ENCODE data around the gene NLRP1.

DNA sequence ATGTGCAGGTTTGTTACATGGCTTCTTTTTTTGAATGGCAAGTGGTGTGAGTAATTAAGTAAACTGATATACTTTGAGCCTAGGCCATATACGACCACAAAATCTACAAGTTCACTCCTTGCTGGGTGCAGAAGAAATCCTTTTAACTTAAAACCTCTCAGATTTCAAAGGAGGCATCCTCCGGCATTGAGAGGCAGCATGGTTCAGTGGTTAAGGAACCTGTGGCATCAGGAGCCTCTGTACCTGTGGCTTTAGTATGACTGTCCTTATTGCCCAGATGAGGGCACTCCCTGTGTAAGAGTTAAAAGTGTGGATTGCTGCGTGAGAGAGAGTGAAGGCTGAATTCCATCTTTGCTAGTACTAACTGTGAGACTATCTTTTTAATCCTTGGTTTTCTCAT, 3.3 kb downstream of the NLRP1 start:
- TF ChIP-seq, protein P1, sequence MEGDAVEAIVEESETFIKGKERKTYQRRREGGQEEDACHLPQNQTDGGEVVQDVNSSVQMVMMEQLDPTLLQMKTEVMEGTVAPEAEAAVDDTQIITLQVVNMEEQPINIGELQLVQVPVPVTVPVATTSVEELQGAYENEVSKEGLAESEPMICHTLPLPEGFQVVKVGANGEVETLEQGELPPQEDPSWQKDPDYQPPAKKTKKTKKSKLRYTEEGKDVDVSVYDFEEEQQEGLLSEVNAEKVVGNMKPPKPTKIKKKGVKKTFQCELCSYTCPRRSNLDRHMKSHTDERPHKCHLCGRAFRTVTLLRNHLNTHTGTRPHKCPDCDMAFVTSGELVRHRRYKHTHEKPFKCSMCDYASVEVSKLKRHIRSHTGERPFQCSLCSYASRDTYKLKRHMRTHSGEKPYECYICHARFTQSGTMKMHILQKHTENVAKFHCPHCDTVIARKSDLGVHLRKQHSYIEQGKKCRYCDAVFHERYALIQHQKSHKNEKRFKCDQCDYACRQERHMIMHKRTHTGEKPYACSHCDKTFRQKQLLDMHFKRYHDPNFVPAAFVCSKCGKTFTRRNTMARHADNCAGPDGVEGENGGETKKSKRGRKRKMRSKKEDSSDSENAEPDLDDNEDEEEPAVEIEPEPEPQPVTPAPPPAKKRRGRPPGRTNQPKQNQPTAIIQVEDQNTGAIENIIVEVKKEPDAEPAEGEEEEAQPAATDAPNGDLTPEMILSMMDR (IDR thresholded peaks at IDR 0.05): no peak
- TF ChIP-seq POLR2A (IDR thresholded peaks at IDR 0.05; ENCODE audit: low read depth): no peak
- TF ChIP-seq EP300 (IDR thresholded peaks at IDR 0.05): no peak
- no peak for TF ChIP-seq POLR2AphosphoS5 (IDR thresholded peaks at IDR 0.05)
